OCI-LY7 (cell line): ENCODE results near the gene BCL11A.

Experiments
- CTCF ChIP-seq: fragments of 200-600 bp; sonication (generic); conservative IDR thresholded peaks from 2 replicates; pipeline ENCODE4 v1.5.1; 2014; ENCODE audit warnings: mild to moderate bottlenecking, antibody characterized with exemption, low read length, moderate library complexity, mixed read lengths
- EZH2phosphoT487 ChIP-seq: fragments of 200-600 bp; sonication (generic); IDR thresholded peaks from 2 replicates; pipeline ENCODE4 v1.6.1; 2018; ENCODE audit warnings: low read depth, borderline replicate concordance, mild to moderate bottlenecking, mixed run types, antibody characterized with exemption, low read length, moderate library complexity, mixed read lengths

- no peak for TF ChIP-seq CTCF
- TF ChIP-seq EZH2phosphoT487, result no peak
Observed at GRCh38 chr2:60513191-60513590, 40.3 kb downstream of the BCL11A start.
